K562 (cell line): ENCODE measurements around the gene ZKSCAN3. TPM values are rescaled to one million over a fixed set of nuclear protein-coding genes. Genes with fewer than 3 reads are reported as not detected.
A peak's percentile ranks its signal among the peaks of the same experiment; 100 is the strongest.

Experiments
- ELF1 ChIP-seq: fragments of 200-800 bp; sonication (Bioruptor generic); IDR thresholded peaks from 2 replicates; pipeline ENCODE4 v1.6.1; 2016; ENCODE audit warnings: missing genetic modification characterization, missing compliant biosample characterization
- EP400 ChIP-seq: fragments of 450-650 bp; IDR thresholded peaks from 2 replicates; pipeline ENCODE4 v1.6.1; 2017; ENCODE audit warnings: antibody characterized with exemption, mild to moderate bottlenecking, moderate library complexity
- EWSR1 ChIP-seq: fragments of 450-650 bp; IDR thresholded peaks from 2 replicates; pipeline ENCODE4 v1.6.1; 2018; ENCODE audit warnings: borderline replicate concordance, mild to moderate bottlenecking, low read depth, moderate library complexity; ENCODE audit not compliant: partially characterized antibody
- PHF21A ChIP-seq: fragments of 450-650 bp; IDR thresholded peaks from 2 replicates; pipeline ENCODE4 v1.6.1; 2017; ENCODE audit warnings: low read depth, borderline replicate concordance
- RNF2 ChIP-seq: sonication (generic); IDR thresholded peaks from 2 replicates; pipeline ENCODE4 v1.6.1; 2016
- STAT5A ChIP-seq: IDR thresholded peaks from 2 replicates; pipeline ENCODE4 v1.6.1; 2012; ENCODE audit warnings: low read length, inconsistent platforms, borderline replicate concordance
- ZKSCAN1 ChIP-seq: fragments of 150-350 bp; IDR thresholded peaks from 2 replicates; pipeline ENCODE4 v1.6.1; 2016; ENCODE audit warnings: low read depth, low read length
- polyA plus RNA-seq, 8 experiments: library from polyadenylated mRNA; depleted of rRNA in 4 of 8; stranded (reverse) in 5 of 8; unstranded in 3 of 8; fragments of >200 nt; fragmentation: Nextera tagmentation in 2 of 8; fragmentation: Illumina TruSeq in 1 of 8; extraction: Ambion mirVana in 2 of 8; extraction: Trizol in 1 of 8; gene quantifications; 2 replicates each; pipeline versions ENCODE4 v1.2.1 to v1.2.3, GENCODE V29; 2011 to 2014; ENCODE audit warnings: inconsistent platforms in 1 of 8, missing spikeins in 1 of 8
- total RNA-seq, 7 experiments: library from RNA; depleted of rRNA in 6 of 7; stranded (reverse); fragments of >200 nt in 6 of 7; fragmentation: Illumina TruSeq in 2 of 7; extraction: Trizol in 2 of 7; gene quantifications; 2 replicates each; pipeline versions ENCODE4 v1.2.1 to v1.2.3, GENCODE V29; 2011 to 2021; ENCODE audit warnings: low replicate concordance in 1 of 7
- TF ChIP-seq, protein P1 (sequence below): sonication (generic); formaldehyde crosslinking; IDR thresholded peaks from 2 replicates; pipeline ENCODE4 v1.8.0; 2023; ENCODE audit warnings: mild to moderate bottlenecking, missing genetic modification reagents
- TF ChIP-seq, protein P2 (sequence below): fragments of 450-650 bp; IDR thresholded peaks from 2 replicates; pipeline ENCODE4 v1.6.1; 2017; ENCODE audit warnings: antibody characterized with exemption
- TF ChIP-seq, protein P3 (sequence below): fragments of 450-650 bp; IDR thresholded peaks from 2 replicates; pipeline ENCODE4 v1.6.1; 2014; ENCODE audit warnings: low read depth, mild to moderate bottlenecking, moderate library complexity, borderline replicate concordance
- TF ChIP-seq, protein P4 (sequence below): fragments of 450-650 bp; IDR thresholded peaks from 2 replicates; pipeline ENCODE4 v1.6.1; 2018; ENCODE audit not compliant: partially characterized antibody
- TF ChIP-seq, protein P5 (sequence below): sonication (generic); formaldehyde crosslinking; IDR thresholded peaks from 2 replicates; pipeline ENCODE4 v1.4.0; 2020; ENCODE audit warnings: mild to moderate bottlenecking, missing genetic modification reagents

The ZKSCAN3 gene
- total and polyA plus RNA-seq, 9 of the 15 experiments (the other 6 are each of a cell fraction or from before 2014, with no cell fraction given) = 3.0 to 12.4 (median 10.2) TPM

DNA sequence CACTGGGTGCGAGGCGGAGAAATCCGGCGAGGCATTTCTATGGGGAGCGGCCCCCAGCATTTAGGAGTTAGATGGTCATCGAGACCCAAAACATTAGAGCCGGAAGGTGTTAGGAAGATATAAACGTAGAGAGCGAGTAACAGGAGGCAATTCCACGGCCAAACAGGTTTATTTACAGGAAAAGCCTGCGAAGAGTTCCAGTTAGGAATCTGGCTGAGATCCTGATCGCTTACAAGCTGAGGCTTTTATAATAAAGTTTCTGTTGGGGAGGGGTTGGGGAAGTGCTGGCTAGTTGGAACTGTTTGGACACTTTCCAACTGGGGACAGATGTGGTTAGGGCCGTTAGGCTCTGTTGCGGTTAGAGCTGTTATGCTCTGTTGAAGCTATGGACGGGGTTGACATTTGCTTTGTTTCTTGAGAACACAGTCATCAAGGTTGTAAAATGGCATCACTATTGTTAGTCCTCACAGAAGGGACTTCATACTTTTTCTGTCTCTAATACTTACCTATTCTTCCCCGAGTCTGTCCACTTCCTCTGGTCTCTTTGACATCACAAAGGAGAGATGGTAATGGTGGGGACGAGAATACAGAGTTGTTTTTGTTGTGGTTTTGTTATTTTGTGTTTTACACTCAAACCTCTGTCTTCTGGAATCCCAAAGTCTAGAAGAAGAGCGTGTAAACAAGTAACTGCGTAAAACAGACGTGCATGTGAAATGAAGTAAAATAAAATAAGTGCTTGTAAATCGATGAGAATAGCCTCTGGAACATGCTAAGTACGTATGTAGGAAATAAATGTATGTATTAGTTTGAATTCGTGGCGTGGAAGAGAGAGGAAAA is 13.2 kb upstream of the ZKSCAN3 start (continued):
- TF ChIP-seq, protein P1, sequence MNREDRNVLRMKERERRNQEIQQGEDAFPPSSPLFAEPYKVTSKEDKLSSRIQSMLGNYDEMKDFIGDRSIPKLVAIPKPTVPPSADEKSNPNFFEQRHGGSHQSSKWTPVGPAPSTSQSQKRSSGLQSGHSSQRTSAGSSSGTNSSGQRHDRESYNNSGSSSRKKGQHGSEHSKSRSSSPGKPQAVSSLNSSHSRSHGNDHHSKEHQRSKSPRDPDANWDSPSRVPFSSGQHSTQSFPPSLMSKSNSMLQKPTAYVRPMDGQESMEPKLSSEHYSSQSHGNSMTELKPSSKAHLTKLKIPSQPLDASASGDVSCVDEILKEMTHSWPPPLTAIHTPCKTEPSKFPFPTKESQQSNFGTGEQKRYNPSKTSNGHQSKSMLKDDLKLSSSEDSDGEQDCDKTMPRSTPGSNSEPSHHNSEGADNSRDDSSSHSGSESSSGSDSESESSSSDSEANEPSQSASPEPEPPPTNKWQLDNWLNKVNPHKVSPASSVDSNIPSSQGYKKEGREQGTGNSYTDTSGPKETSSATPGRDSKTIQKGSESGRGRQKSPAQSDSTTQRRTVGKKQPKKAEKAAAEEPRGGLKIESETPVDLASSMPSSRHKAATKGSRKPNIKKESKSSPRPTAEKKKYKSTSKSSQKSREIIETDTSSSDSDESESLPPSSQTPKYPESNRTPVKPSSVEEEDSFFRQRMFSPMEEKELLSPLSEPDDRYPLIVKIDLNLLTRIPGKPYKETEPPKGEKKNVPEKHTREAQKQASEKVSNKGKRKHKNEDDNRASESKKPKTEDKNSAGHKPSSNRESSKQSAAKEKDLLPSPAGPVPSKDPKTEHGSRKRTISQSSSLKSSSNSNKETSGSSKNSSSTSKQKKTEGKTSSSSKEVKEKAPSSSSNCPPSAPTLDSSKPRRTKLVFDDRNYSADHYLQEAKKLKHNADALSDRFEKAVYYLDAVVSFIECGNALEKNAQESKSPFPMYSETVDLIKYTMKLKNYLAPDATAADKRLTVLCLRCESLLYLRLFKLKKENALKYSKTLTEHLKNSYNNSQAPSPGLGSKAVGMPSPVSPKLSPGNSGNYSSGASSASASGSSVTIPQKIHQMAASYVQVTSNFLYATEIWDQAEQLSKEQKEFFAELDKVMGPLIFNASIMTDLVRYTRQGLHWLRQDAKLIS (CRISPR knock-in tag) = no peak; the same call in 1 of the 2 replicates
- TF ChIP-seq EP400 = no peak; the same call in 1 of the 2 replicates
- no peak for TF ChIP-seq PHF21A
- TF ChIP-seq, protein P2, sequence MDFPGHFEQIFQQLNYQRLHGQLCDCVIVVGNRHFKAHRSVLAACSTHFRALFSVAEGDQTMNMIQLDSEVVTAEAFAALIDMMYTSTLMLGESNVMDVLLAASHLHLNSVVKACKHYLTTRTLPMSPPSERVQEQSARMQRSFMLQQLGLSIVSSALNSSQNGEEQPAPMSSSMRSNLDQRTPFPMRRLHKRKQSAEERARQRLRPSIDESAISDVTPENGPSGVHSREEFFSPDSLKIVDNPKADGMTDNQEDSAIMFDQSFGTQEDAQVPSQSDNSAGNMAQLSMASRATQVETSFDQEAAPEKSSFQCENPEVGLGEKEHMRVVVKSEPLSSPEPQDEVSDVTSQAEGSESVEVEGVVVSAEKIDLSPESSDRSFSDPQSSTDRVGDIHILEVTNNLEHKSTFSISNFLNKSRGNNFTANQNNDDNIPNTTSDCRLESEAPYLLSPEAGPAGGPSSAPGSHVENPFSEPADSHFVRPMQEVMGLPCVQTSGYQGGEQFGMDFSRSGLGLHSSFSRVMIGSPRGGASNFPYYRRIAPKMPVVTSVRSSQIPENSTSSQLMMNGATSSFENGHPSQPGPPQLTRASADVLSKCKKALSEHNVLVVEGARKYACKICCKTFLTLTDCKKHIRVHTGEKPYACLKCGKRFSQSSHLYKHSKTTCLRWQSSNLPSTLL = no peak
- TF ChIP-seq RNF2 = peak; percentile 80
- TF ChIP-seq EWSR1 = no peak
- TF ChIP-seq, protein P3, sequence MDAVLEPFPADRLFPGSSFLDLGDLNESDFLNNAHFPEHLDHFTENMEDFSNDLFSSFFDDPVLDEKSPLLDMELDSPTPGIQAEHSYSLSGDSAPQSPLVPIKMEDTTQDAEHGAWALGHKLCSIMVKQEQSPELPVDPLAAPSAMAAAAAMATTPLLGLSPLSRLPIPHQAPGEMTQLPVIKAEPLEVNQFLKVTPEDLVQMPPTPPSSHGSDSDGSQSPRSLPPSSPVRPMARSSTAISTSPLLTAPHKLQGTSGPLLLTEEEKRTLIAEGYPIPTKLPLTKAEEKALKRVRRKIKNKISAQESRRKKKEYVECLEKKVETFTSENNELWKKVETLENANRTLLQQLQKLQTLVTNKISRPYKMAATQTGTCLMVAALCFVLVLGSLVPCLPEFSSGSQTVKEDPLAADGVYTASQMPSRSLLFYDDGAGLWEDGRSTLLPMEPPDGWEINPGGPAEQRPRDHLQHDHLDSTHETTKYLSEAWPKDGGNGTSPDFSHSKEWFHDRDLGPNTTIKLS = no peak
- TF ChIP-seq, protein P4, sequence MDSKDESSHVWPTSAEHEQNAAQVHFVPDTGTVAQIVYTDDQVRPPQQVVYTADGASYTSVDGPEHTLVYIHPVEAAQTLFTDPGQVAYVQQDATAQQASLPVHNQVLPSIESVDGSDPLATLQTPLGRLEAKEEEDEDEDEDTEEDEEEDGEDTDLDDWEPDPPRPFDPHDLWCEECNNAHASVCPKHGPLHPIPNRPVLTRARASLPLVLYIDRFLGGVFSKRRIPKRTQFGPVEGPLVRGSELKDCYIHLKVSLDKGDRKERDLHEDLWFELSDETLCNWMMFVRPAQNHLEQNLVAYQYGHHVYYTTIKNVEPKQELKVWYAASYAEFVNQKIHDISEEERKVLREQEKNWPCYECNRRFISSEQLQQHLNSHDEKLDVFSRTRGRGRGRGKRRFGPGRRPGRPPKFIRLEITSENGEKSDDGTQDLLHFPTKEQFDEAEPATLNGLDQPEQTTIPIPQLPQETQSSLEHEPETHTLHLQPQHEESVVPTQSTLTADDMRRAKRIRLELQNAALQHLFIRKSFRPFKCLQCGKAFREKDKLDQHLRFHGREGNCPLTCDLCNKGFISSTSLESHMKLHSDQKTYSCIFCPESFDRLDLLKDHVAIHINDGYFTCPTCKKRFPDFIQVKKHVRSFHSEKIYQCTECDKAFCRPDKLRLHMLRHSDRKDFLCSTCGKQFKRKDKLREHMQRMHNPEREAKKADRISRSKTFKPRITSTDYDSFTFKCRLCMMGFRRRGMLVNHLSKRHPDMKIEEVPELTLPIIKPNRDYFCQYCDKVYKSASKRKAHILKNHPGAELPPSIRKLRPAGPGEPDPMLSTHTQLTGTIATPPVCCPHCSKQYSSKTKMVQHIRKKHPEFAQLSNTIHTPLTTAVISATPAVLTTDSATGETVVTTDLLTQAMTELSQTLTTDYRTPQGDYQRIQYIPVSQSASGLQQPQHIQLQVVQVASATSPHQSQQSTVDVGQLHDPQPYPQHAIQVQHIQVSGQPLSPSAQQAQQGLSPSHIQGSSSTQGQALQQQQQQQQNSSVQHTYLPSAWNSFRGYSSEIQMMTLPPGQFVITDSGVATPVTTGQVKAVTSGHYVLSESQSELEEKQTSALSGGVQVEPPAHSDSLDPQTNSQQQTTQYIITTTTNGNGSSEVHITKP = peak; percentile 26
- 0 out of 2 replicates have a peak, but pooled peaks have one; percentile 10 for TF ChIP-seq ZKSCAN1
- TF ChIP-seq ELF1 (tag) = no peak; the same call in none of the 2 replicates
- no peak; the same call in 1 of the 2 replicates for TF ChIP-seq STAT5A
- TF ChIP-seq, protein P5, sequence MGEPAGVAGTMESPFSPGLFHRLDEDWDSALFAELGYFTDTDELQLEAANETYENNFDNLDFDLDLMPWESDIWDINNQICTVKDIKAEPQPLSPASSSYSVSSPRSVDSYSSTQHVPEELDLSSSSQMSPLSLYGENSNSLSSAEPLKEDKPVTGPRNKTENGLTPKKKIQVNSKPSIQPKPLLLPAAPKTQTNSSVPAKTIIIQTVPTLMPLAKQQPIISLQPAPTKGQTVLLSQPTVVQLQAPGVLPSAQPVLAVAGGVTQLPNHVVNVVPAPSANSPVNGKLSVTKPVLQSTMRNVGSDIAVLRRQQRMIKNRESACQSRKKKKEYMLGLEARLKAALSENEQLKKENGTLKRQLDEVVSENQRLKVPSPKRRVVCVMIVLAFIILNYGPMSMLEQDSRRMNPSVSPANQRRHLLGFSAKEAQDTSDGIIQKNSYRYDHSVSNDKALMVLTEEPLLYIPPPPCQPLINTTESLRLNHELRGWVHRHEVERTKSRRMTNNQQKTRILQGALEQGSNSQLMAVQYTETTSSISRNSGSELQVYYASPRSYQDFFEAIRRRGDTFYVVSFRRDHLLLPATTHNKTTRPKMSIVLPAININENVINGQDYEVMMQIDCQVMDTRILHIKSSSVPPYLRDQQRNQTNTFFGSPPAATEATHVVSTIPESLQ (CRISPR knock-in tag) = no peak
